ENCODE measurements around the gene PPEF2.

GRCh38 chr4:75930152-75930551 lies 27.9 kb upstream of the PPEF2 start:
- TF ChIP-seq REST (IDR thresholded peaks at IDR 0.05) (no peak), SP1 (IDR thresholded peaks at IDR 0.05) (no peak), CTCF (IDR thresholded peaks at IDR 0.05; ENCODE audit: low read depth, low read length, missing input control) (no peak), EGR1 (IDR thresholded peaks at IDR 0.05; ENCODE audit: low read depth in 2 of 2) (no peak)
